Measurements from ENCODE around the gene ZFHX3. TPM values are rescaled to one million over a fixed set of nuclear protein-coding genes. Genes with fewer than 3 reads are reported as not detected.

ZFHX3 gene, protein sequence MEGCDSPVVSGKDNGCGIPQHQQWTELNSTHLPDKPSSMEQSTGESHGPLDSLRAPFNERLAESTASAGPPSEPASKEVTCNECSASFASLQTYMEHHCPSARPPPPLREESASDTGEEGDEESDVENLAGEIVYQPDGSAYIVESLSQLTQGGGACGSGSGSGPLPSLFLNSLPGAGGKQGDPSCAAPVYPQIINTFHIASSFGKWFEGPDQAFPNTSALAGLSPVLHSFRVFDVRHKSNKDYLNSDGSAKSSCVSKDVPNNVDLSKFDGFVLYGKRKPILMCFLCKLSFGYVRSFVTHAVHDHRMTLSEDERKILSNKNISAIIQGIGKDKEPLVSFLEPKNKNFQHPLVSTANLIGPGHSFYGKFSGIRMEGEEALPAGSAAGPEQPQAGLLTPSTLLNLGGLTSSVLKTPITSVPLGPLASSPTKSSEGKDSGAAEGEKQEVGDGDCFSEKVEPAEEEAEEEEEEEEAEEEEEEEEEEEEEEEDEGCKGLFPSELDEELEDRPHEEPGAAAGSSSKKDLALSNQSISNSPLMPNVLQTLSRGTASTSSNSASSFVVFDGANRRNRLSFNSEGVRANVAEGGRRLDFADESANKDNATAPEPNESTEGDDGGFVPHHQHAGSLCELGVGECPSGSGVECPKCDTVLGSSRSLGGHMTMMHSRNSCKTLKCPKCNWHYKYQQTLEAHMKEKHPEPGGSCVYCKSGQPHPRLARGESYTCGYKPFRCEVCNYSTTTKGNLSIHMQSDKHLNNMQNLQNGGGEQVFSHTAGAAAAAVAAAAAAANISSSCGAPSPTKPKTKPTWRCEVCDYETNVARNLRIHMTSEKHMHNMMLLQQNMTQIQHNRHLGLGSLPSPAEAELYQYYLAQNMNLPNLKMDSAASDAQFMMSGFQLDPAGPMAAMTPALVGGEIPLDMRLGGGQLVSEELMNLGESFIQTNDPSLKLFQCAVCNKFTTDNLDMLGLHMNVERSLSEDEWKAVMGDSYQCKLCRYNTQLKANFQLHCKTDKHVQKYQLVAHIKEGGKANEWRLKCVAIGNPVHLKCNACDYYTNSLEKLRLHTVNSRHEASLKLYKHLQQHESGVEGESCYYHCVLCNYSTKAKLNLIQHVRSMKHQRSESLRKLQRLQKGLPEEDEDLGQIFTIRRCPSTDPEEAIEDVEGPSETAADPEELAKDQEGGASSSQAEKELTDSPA (N-terminal part only)
- 1.2 and 1.4 TPM in 2 replicates for total RNA-seq

DNA sequence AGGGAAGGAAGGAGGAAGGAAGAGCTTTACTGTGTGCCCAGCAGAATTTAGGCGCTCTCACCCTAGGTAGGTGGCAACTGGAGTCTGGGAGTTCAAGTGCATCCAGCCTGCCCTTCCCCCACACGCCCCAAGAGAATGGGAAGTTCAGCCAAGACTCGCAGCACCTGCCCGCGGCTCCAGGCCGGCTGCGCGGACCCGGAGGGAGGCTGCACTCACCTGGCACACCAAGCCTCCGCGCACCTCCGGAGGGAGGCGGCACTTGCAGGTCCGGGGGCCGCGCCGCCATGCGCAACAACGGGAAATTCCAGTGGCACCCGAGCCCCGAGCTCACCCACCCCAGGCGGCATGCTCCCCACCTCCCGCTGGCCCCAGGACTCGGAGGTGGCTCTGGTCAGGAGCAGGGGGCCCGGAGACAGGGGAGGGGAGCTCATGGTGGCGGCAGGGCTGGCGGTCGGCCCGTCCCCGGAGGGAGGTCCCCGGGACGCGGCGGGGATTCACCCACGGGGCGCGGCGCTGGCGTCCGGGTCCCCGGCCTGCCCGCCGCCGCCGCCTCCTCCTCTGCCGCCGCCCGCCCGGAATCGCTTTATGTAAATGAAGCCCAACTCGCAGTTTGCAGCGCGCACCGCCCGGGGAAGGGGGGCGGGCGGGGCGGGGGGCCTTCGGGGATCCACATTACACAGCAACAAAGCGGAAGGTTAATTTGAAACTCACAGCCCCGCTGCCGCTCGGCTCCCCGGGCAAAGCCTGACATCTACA is at the start of gene ZFHX3:
ZFHX3 (minus strand) TSS at position 593 of the 756 bp plus-strand sequence. CDS start 87,983 bp downstream, outside the sequence.

